ENCODE measurements around the gene TAS2R3.
"Not testable (repeated sequence)": the region's sequence is repeated elsewhere in the genome, so short reads cannot be mapped to it uniquely, and the experiment has no call there.

TAS2R3 gene

GRCh38 chr7:141763797-141764196 lies at the start of gene TAS2R3:
Gene TAS2R3, plus strand, starts transcription at chr7:141764097. Its CDS starts 62 bp downstream, at chr7:141764159.
- no peak for DNase-seq

DNA sequence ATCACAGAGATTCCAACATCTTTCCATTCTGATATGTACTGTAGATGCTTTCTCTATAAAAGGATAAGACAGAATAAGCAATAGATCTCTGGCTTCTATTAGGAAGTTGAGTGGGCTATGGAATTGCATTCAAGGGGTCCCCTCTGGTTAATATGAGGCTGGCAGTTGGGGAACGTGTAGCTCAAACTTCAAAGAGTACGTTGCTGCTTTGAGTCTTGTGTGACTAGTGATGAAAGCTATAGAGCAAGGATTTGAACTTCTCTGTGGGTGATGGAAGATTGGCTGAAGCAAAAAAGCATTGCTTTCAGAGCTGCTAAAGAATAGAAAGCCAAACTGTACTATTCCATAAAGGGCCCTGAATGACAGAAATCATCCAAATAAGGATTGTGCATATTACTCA lies 49.3 kb upstream of the TAS2R3 start:
- DNase-seq, result no peak

GRCh38 chr7:141715018-141715417 lies 48.9 kb upstream of the TAS2R3 start:
- DNase-seq, result no peak

GRCh38 chr7:141715794-141716689 lies 47.9 kb upstream of the TAS2R3 start:
- no peak for DNase-seq

GRCh38 chr7:141717450-141717849 lies 46.4 kb upstream of the TAS2R3 start:
- DNase-seq, result no peak

GRCh38 chr7:141722529-141722928 lies 41.4 kb upstream of the TAS2R3 start:
- DNase-seq, result no peak

GRCh38 chr7:141729020-141729419 lies 34.9 kb upstream of the TAS2R3 start:
- DNase-seq, result no peak

GRCh38 chr7:141731476-141732149 lies 32.3 kb upstream of the TAS2R3 start:
- no peak for DNase-seq

GRCh38 chr7:141737118-141737835 lies 26.6 kb upstream of the TAS2R3 start:
- DNase-seq, result no peak

DNA sequence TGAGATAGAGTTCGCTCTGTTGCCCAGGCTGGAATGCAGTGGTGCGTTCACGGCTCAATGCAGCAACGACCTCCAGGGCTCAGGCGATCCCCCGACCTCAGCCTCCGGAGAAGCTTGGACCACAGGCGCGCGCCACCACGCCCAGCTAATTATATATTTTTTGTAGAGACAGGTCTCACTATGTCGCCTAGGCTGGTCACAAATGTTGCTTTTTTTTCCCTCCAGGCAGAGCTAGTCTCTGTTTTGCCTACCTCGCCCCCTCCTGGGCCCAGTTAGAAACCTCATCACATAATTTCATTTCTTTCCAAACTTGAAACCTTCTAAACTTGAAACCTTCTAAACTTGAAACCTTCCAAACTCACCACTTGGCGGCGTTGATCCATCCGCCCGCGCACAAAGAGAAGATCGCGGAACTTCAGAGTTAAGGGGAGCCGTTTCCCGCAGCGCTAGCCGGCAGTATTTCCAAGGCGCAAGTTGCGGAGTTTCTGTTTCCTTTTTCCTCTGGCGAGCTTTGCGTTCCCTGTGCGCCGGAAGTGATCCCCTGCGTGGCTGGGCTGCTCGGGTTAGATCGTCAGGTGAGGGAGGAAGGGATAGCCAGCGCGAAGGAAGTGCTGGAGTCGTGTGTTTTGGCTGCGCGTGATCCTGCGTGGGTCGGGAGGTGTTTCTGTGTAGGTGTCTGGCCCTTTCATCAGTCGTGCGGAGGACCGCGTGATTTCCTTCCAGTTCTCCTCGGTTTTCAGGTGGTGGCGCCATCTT lies 25.9 kb upstream of the TAS2R3 start, which contains the start of gene SSBP1:
Gene SSBP1, plus strand, starts transcription at position 523 of the 756 bp plus-strand sequence. CDS start 809 bp downstream, outside the sequence.
- peak; percentile 93 for DNase-seq

GRCh38 chr7:141738592-141739013 lies 25.3 kb upstream of the TAS2R3 start:
- no peak for DNase-seq

GRCh38 chr7:141739250-141739649 lies 24.6 kb upstream of the TAS2R3 start:
- DNase-seq, result no peak

DNA sequence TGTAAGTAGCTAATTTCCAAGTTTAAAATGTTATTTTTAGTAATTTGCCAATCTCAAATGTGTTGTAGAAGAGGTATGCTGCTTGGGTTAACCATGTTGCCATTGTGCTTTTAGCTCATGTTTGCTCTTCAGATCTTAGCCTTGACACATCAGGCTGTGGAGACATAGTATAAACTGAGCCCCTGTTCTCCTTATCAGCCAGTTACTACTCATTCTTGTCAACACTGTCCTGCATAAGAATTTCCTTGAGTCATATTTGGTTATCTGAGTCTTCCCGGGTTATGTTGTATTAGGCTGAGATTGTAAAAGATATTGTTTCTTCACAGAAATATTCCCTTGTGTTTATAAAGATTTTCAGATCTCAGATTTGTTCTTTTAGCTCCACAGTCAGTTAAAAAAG lies 21.7 kb upstream of the TAS2R3 start:
- DNase-seq, result no peak

DNA sequence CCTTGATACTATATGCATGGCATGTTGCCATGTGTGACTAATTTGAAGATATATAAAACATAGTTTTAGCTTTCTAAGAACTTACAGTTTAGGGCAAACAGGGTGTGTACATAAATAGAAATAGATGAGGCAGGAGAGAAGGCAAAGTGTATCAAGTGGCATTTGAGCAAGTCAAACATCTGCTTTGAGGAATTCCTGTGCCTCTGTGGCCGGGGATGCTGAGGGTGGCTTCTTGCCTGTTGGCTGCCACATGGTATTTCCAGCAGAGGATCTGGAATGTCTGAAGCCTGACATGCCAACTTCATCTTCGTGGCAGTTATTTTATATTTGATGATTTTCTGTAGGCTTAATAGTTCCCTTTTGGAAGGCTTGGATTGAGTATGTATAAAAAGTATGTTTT lies 19.8 kb upstream of the TAS2R3 start:
- no peak for DNase-seq

GRCh38 chr7:141748396-141748795 lies 15.5 kb upstream of the TAS2R3 start:
- DNase-seq, result no peak

- not testable (repeated sequence) for DNase-seq
Observed at GRCh38 chr7:141751904-141752303, 12.0 kb upstream of the TAS2R3 start.

DNA sequence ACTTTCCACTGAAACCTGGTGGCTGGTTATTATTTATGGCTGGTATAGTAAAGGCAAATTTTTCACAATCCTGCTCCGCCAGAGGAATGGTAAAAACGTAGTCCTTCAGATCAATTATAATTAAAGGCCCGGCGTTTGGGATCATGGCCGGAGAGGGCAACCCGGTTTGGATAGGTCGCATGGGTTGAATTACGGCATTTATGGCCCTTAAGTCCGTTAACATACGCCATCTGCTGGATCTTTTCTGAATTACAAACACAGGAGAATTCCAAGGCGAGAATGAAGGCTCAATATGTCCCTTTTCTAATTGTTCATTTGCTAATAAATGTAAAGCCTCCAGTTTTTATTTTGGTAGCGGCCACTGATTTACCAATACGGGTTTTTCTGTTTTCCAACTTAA lies 11.3 kb upstream of the TAS2R3 start:
- DNase-seq, result no peak

DNA sequence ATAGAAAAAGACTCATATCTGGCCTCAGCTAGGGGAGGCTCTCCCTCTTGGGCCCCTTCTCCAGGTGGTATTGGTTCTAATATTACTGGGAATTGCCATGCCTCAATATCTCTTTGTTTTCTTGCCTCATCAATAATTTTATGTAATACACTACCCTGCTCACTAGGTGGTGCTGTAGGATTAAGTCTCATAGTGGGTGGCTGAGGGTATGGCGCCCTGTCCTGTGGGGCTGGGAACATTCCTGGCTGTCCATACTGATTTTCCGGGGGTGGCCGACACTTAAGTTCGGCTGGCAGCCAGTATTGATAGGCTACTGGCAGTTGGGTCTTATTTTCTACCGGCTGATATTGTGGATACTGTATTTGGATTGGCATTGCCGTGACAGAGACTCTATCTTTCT lies 9.0 kb upstream of the TAS2R3 start:
- no peak for DNase-seq

DNA sequence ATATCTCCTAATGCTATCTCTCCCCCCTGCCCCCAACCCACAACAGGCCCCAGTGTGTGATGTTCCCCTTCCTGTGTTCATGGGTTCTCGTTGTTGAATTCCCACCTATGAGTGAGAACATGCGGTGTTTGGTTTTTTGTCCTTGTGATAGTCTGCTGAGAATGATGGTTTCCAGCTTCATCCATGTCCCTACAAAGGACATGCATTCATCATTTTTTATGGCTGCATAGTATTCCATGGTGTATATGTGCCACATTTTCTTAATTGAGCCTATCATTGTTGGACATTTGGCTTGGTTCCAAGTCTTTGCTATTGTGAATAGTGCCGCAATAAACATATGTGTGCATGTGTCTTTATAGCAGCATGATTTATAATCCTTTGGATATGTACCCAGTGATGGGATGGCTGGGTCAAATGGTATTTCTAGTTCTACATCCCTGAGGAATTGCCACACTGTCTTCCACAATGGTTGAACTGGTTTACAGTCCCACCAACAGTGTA lies 6.2 kb downstream of the TAS2R3 start:
- DNase-seq, result not testable (repeated sequence)

- no peak for DNase-seq
Observed at GRCh38 chr7:141776374-141776773, 12.5 kb downstream of the TAS2R3 start, which contains the start of gene TAS2R4. Gene TAS2R4, plus strand, starts transcription at chr7:141776674. Its CDS starts 1,815 bp downstream, at chr7:141778489.

DNA sequence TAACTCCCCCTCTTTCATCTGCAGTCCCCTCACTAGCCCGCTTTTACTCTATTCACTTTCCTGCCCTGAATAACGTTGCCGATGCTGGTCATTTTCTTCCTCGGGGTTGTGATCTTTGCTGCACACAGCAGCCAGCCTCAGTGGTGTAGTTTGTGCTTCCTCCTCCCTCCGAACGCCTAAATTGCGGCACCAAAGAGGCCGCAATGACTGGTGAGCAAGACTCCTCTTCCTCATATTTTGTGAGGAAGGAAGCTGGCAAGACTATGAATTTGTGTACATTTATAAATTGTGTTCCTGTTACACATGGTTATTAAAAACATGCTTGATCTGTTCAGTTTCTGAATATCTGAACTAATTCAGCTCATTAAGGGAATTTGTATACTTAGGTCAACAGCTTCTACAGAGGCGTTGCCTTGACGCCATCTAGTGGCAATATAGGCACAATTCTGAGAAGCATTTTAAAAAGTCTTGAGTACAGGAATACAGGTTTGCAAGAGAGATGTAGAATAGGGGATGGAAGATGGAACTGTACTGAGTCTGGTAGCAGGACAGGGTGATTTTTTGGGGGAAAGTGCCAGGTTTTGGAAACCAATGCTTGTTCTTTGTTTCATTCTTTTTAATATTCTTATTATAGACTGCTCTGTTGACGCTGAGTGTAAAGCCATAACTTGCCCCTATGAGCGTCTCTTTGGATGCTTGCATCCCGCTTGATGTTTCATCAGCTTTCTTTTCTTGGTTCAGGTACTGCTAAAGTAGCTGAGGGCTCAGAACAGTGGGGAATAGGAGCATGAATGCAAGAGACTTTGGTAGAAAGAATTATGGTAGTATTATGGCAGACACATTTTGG lies 22.0 kb downstream of the TAS2R3 start:
- peak; percentile 53 for DNase-seq
